ENCODE data around the gene IL6ST. TPM values are rescaled to one million over a fixed set of nuclear protein-coding genes. Genes with fewer than 3 reads are reported as not detected.

The IL6ST gene
- total RNA-seq, 2 experiments from 2014 or later: 377 to 404 TPM

- H3K27ac Mint-ChIP-seq: no peak overlapping the region
- H3K4me3 Mint-ChIP-seq: no peak overlapping the region
- H3K27ac ChIP-seq (ENCODE audit: low read depth in 1 of 2, low read length in 2 of 2): no peak overlapping the region
- POLR2A ChIA-PET: no interaction called here
- H3K9me3 Mint-ChIP-seq: no peaks in the 10 kb centered on the region
- H3K36me3 ChIP-seq (ENCODE audit: insufficient read depth, low read length): no peaks in the 10 kb centered on the region
- peaks cover 4% of the 10 kb centered on the region for H3K4me1 Mint-ChIP-seq (ENCODE audit: low read depth)
- H3K4me3 ChIP-seq (ENCODE audit: low read length): no peak overlapping the region
- intact Hi-C loops (cut with DNase I, micrococcal nuclease): no loop called here
- ATAC-seq (ENCODE audit: poor library complexity): no peak
- no peaks in the 10 kb centered on the region for H3K27me3 Mint-ChIP-seq
- no peaks in the 10 kb centered on the region for H3K36me3 Mint-ChIP-seq (ENCODE audit: low read depth)
- no peaks in the 10 kb centered on the region for H3K9me3 ChIP-seq (ENCODE audit: control insufficient read depth in 1 of 2, insufficient read depth in 1 of 2, low read length in 2 of 2)
- DNase-seq: no peak
- CTCF ChIA-PET: no interaction called here
- no peaks in the 10 kb centered on the region for H3K4me1 ChIP-seq (ENCODE audit: insufficient read depth, low read length)
- no peak for TF ChIP-seq CTCF (IDR thresholded peaks at IDR 0.05)
- H3K27me3 ChIP-seq (ENCODE audit: control insufficient read depth in 1 of 2, insufficient read depth in 2 of 2, low read length in 2 of 2): no peaks in the 10 kb centered on the region
Measured at GRCh38 chr5:55888205-55888604, 106.6 kb downstream of the IL6ST start.

GRCh38 chr5:55885359-55885758, 109.4 kb downstream of the IL6ST start:
- no peak overlapping the region for H3K27ac ChIP-seq (ENCODE audit: low read depth in 1 of 2, low read length in 2 of 2)
- no peak for ATAC-seq (ENCODE audit: poor library complexity)
- Mint-ChIP-seq H3K4me3 (no peak overlapping the region), H3K36me3 (ENCODE audit: low read depth) (no peaks in the 10 kb centered on the region), H3K27me3 (no peaks in the 10 kb centered on the region), H3K27ac (no peak overlapping the region), H3K4me1 (ENCODE audit: low read depth) (peaks cover 4% of the 10 kb centered on the region), H3K9me3 (no peaks in the 10 kb centered on the region)
- ChIA-PET POLR2A (no interaction called here), CTCF (interaction anchor here (0.7 kb wide), 1 partner anchor 25 kb away, joined by 4 read pairs; no protein-coding TSS in a partner anchor)
- H3K9me3 ChIP-seq (ENCODE audit: control insufficient read depth in 1 of 2, insufficient read depth in 1 of 2, low read length in 2 of 2): no peaks in the 10 kb centered on the region
- no peaks in the 10 kb centered on the region for H3K4me1 ChIP-seq (ENCODE audit: insufficient read depth, low read length)
- TF ChIP-seq CTCF (IDR thresholded peaks at IDR 0.05): no peak
- intact Hi-C loops (cut with DNase I, micrococcal nuclease): no loop called here
- H3K27me3 ChIP-seq (ENCODE audit: control insufficient read depth in 1 of 2, insufficient read depth in 2 of 2, low read length in 2 of 2): no peaks in the 10 kb centered on the region
- no peaks in the 10 kb centered on the region for H3K36me3 ChIP-seq (ENCODE audit: insufficient read depth, low read length)
- H3K4me3 ChIP-seq (ENCODE audit: low read length): no peak overlapping the region
- no peak for DNase-seq

Other genes with a start within 250 kb of the IL6ST start
- gene IL31RA, start 143.6 kb downstream of the IL6ST start, total RNA-seq: not detected
- gene ANKRD55, start 238.4 kb upstream of the IL6ST start, total RNA-seq: 10 to 100 TPM in 1 of 2 experiments, 1 to 10 TPM in 1; 9.7 to 10.2 TPM

Data from CD4-positive, alpha-beta T cell (primary cell).